GM12878 (cell line): ENCODE results near the gene FGD6. TPM values are rescaled to one million over a fixed set of nuclear protein-coding genes. Genes with fewer than 3 reads are reported as not detected.
A peak's percentile ranks its signal among the peaks of the same experiment; 100 is the strongest.

ENCODE experiments used
- BCLAF1 ChIP-seq: fragments of 450-650 bp; IDR thresholded peaks from 2 replicates; pipeline ENCODE4 v1.6.1; 2017; ENCODE audit warnings: antibody characterized with exemption, mild to moderate bottlenecking, moderate library complexity
- CHD4 ChIP-seq: fragments of 200-600 bp; sonication (generic); IDR thresholded peaks from 2 replicates; pipeline ENCODE4 v1.6.1; 2016; ENCODE audit warnings: mild to moderate bottlenecking
- ESRRA ChIP-seq: IDR thresholded peaks from 2 replicates; pipeline ENCODE4 v1.6.1; 2012; ENCODE audit warnings: mild to moderate bottlenecking, low read length, improper control_type of control experiment
- GABPA ChIP-seq: IDR thresholded peaks from 2 replicates; pipeline ENCODE4 v1.6.1; 2014; ENCODE audit warnings: antibody characterized with exemption, low read depth, mild to moderate bottlenecking, inconsistent platforms
- IKZF2 ChIP-seq, 2 experiments: fragments of 450-650 bp; IDR thresholded peaks; 2 replicates each; pipeline ENCODE4 v1.6.1; 2017; ENCODE audit warnings: mild to moderate bottlenecking in 2 of 2, moderate library complexity in 2 of 2
- JUNB ChIP-seq: IDR thresholded peaks from 2 replicates; pipeline ENCODE4 v1.6.1; 2016; ENCODE audit warnings: antibody characterized with exemption, mild to moderate bottlenecking
- KDM1A ChIP-seq: fragments of 200-600 bp; sonication (generic); IDR thresholded peaks from 2 replicates; pipeline ENCODE4 v1.6.1; 2016; ENCODE audit warnings: borderline replicate concordance
- MXI1 ChIP-seq: fragments of 150-350 bp; IDR thresholded peaks from 2 replicates; pipeline ENCODE4 v1.6.1; 2011; ENCODE audit warnings: low read depth, mild to moderate bottlenecking, inconsistent platforms, low read length, improper control_type of control experiment
- MYB ChIP-seq: fragments of 150-350 bp; IDR thresholded peaks from 2 replicates; pipeline ENCODE4 v1.6.1; 2014; ENCODE audit warnings: mild to moderate bottlenecking, low read depth, low read length, borderline replicate concordance
- MYC ChIP-seq: IDR thresholded peaks from 2 replicates; pipeline ENCODE4 v1.6.1; 2011; ENCODE audit warnings: mild to moderate bottlenecking, low read length, moderate library complexity, inconsistent platforms; ENCODE audit not compliant: insufficient read depth, insufficient replicate concordance, insufficient read length, severe bottlenecking
- POLR2A ChIP-seq: IDR thresholded peaks from 2 replicates; pipeline ENCODE4 v1.6.1; 2011; ENCODE audit warnings: low read depth, mild to moderate bottlenecking, low read length
- RAD21 ChIP-seq: IDR thresholded peaks from 2 replicates; pipeline ENCODE4 v1.6.1; 2011; ENCODE audit warnings: mild to moderate bottlenecking, low read depth, low read length, moderate library complexity; ENCODE audit not compliant: insufficient read depth
- TBL1XR1 ChIP-seq: IDR thresholded peaks from 2 replicates; pipeline ENCODE4 v1.6.1; 2012; ENCODE audit warnings: low read depth, low read length, improper control_type of control experiment
- TCF3 ChIP-seq: IDR thresholded peaks from 2 replicates; pipeline ENCODE4 v1.6.1; 2012; ENCODE audit warnings: low read depth, mild to moderate bottlenecking, low read length, borderline replicate concordance; ENCODE audit not compliant: insufficient read depth
- WRNIP1 ChIP-seq: IDR thresholded peaks from 2 replicates; pipeline ENCODE4 v1.6.1; 2011; ENCODE audit warnings: low read depth, low read length, improper control_type of control experiment, borderline replicate concordance
- YBX1 ChIP-seq: fragments of 450-650 bp; IDR thresholded peaks from 2 replicates; pipeline ENCODE4 v1.6.1; 2016; ENCODE audit warnings: antibody characterized with exemption
- YY1 ChIP-seq: IDR thresholded peaks from 2 replicates; pipeline ENCODE4 v1.6.1; 2011; ENCODE audit warnings: low read depth, mild to moderate bottlenecking, low read length
- ZNF384 ChIP-seq: IDR thresholded peaks from 2 replicates; pipeline ENCODE4 v1.6.1; 2012; ENCODE audit warnings: low read depth, mild to moderate bottlenecking, low read length, improper control_type of control experiment, borderline replicate concordance
- ZNF622 ChIP-seq: fragments of 450-650 bp; IDR thresholded peaks from 2 replicates; pipeline ENCODE4 v1.6.1; 2017; ENCODE audit warnings: mild to moderate bottlenecking, inconsistent platforms
- polyA plus RNA-seq, 11 experiments: library from polyadenylated mRNA; depleted of rRNA in 4 of 11; unstranded in 6 of 11; stranded (reverse) in 5 of 11; fragments of >200 nt; fragmentation: Nextera tagmentation in 4 of 11; fragmentation: Illumina TruSeq in 1 of 11; extraction: Ambion mirVana in 4 of 11; extraction: Trizol in 1 of 11; gene quantifications; 1 replicate in 1 of 11; 2 replicates in 10 of 11; pipeline versions ENCODE4 v1.2.1 to v1.2.3, GENCODE V29; 2011 to 2016; ENCODE audit warnings: inconsistent platforms in 2 of 11, missing spikeins in 2 of 11, low read depth in 1 of 11
- total RNA-seq, 4 experiments: library from RNA; depleted of rRNA in 3 of 4; stranded (reverse); fragments of >200 nt in 3 of 4; fragmentation: Illumina TruSeq in 1 of 4; extraction: Trizol in 1 of 4; gene quantifications; 2 replicates each; pipeline versions ENCODE4 v1.2.1 to v1.2.3, GENCODE V29; 2013 to 2021
- TF ChIP-seq, protein P1 (sequence below): fragments of 450-650 bp; formaldehyde crosslinking; IDR thresholded peaks from 2 replicates; pipeline ENCODE4 v1.4.0; 2020; ENCODE audit warnings: mild to moderate bottlenecking, moderate library complexity
- TF ChIP-seq, protein P2 (sequence below): IDR thresholded peaks from 2 replicates; pipeline ENCODE4 v1.6.1; 2012; ENCODE audit warnings: mild to moderate bottlenecking, low read depth, low read length

The FGD6 gene
- total and polyA plus RNA-seq, 10 of the 15 experiments (the other 5 are each of a cell fraction or from before 2014, with no cell fraction given) = 2.4 to 15.5 (median 8.9) TPM

GRCh38 chr12:95217377-95218149 lies at the start of gene FGD6, which contains the start of gene VEZT (continued):
- no peak for TF ChIP-seq BCLAF1
- TF ChIP-seq TBL1XR1 = no peak
- TF ChIP-seq MYB = no peak
- no peak; the same call in 1 of the 2 replicates for TF ChIP-seq GABPA
- TF ChIP-seq ESRRA = no peak
- no peak for TF ChIP-seq YBX1
- no peak for TF ChIP-seq KDM1A
- TF ChIP-seq MXI1 = peak; percentile 70
- TF ChIP-seq, protein P1, sequence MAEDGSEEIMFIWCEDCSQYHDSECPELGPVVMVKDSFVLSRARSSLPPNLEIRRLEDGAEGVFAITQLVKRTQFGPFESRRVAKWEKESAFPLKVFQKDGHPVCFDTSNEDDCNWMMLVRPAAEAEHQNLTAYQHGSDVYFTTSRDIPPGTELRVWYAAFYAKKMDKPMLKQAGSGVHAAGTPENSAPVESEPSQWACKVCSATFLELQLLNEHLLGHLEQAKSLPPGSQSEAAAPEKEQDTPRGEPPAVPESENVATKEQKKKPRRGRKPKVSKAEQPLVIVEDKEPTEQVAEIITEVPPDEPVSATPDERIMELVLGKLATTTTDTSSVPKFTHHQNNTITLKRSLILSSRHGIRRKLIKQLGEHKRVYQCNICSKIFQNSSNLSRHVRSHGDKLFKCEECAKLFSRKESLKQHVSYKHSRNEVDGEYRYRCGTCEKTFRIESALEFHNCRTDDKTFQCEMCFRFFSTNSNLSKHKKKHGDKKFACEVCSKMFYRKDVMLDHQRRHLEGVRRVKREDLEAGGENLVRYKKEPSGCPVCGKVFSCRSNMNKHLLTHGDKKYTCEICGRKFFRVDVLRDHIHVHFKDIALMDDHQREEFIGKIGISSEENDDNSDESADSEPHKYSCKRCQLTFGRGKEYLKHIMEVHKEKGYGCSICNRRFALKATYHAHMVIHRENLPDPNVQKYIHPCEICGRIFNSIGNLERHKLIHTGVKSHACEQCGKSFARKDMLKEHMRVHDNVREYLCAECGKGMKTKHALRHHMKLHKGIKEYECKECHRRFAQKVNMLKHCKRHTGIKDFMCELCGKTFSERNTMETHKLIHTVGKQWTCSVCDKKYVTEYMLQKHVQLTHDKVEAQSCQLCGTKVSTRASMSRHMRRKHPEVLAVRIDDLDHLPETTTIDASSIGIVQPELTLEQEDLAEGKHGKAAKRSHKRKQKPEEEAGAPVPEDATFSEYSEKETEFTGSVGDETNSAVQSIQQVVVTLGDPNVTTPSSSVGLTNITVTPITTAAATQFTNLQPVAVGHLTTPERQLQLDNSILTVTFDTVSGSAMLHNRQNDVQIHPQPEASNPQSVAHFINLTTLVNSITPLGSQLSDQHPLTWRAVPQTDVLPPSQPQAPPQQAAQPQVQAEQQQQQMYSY (CRISPR knock-in tag) = no peak
- no peak for TF ChIP-seq WRNIP1
- TF ChIP-seq RAD21 = peak; percentile 70
- peak; percentile 92 for TF ChIP-seq YY1
- TF ChIP-seq CHD4 = no peak
- peak; percentile 77 to 82 for TF ChIP-seq IKZF2 (IDR thresholded peaks at IDR 0.05)
- TF ChIP-seq, protein P2, sequence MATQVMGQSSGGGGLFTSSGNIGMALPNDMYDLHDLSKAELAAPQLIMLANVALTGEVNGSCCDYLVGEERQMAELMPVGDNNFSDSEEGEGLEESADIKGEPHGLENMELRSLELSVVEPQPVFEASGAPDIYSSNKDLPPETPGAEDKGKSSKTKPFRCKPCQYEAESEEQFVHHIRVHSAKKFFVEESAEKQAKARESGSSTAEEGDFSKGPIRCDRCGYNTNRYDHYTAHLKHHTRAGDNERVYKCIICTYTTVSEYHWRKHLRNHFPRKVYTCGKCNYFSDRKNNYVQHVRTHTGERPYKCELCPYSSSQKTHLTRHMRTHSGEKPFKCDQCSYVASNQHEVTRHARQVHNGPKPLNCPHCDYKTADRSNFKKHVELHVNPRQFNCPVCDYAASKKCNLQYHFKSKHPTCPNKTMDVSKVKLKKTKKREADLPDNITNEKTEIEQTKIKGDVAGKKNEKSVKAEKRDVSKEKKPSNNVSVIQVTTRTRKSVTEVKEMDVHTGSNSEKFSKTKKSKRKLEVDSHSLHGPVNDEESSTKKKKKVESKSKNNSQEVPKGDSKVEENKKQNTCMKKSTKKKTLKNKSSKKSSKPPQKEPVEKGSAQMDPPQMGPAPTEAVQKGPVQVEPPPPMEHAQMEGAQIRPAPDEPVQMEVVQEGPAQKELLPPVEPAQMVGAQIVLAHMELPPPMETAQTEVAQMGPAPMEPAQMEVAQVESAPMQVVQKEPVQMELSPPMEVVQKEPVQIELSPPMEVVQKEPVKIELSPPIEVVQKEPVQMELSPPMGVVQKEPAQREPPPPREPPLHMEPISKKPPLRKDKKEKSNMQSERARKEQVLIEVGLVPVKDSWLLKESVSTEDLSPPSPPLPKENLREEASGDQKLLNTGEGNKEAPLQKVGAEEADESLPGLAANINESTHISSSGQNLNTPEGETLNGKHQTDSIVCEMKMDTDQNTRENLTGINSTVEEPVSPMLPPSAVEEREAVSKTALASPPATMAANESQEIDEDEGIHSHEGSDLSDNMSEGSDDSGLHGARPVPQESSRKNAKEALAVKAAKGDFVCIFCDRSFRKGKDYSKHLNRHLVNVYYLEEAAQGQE = no peak
- peak; percentile 89 for TF ChIP-seq POLR2A
- no peak; the same call in 1 of the 2 replicates for TF ChIP-seq ZNF384
- TF ChIP-seq TCF3 = no peak
- no peak for TF ChIP-seq ZNF622
- no peak for TF ChIP-seq MYC
- TF ChIP-seq JUNB = no peak
